Breast epithelium (tissue), 3 donors: ENCODE measurements around the gene MMP10.

ENCODE experiments used
- POLR2AphosphoS5 ChIP-seq, 3 donors: sonication (generic); formaldehyde crosslinking; IDR thresholded peaks; one replicate each; pipeline ENCODE4 v1.6.1; 2017; ENCODE audit warnings: antibody characterized with exemption in 3 of 3
- TF ChIP-seq, protein P1 (sequence below), 3 donors: fragments of 450-650 bp; IDR thresholded peaks; one replicate each; pipeline ENCODE4 v1.5.1; 2016 to 2017; ENCODE audit warnings: antibody characterized with exemption in 3 of 3, mild to moderate bottlenecking in 3 of 3, moderate library complexity in 3 of 3

DNA sequence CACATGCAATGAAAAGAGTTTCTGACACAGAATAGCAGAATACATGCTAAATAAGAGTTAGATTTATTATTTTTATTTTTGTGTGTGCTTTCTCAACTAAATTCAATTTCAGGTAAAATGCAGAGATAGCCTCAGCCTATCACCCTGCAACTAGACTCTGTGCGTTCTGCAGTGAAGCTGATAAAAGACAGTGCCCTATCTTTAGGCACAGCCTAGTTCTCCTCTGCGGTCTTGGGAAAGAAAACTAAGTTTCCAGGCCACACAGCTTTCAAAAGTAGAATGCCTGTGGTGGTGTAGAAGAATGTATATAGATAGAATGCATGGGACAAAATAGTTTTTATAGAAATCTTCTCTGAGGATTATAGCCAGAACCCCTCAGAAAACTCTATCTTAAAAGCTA lies 29.5 kb upstream of the MMP10 start:
- TF ChIP-seq POLR2AphosphoS5 (IDR thresholded peaks at IDR 0.05): no peak
- TF ChIP-seq, protein P1, sequence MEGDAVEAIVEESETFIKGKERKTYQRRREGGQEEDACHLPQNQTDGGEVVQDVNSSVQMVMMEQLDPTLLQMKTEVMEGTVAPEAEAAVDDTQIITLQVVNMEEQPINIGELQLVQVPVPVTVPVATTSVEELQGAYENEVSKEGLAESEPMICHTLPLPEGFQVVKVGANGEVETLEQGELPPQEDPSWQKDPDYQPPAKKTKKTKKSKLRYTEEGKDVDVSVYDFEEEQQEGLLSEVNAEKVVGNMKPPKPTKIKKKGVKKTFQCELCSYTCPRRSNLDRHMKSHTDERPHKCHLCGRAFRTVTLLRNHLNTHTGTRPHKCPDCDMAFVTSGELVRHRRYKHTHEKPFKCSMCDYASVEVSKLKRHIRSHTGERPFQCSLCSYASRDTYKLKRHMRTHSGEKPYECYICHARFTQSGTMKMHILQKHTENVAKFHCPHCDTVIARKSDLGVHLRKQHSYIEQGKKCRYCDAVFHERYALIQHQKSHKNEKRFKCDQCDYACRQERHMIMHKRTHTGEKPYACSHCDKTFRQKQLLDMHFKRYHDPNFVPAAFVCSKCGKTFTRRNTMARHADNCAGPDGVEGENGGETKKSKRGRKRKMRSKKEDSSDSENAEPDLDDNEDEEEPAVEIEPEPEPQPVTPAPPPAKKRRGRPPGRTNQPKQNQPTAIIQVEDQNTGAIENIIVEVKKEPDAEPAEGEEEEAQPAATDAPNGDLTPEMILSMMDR (IDR thresholded peaks at IDR 0.05): no peak
